MG63 (cell line): Measurements from ENCODE around the gene DNAJB12. TPM values are rescaled to one million over a fixed set of nuclear protein-coding genes. Genes with fewer than 3 reads are reported as not detected.
"Not testable (repeated sequence)": the region's sequence is repeated elsewhere in the genome, so short reads cannot be mapped to it uniquely, and the experiment has no call there.

Experiments used
- DNase-seq: peaks from one replicate; pipeline ENCODE4 v3.0.0-alpha.2; 2020
- H3K27me3 ChIP-seq: fragments of 250-450 bp; sonication (Bioruptor Pico); 2 replicates; pipeline ENCODE4 v1.5.1; 2020; ENCODE audit warnings: mild to moderate bottlenecking, moderate library complexity
- H3K36me3 ChIP-seq: fragments of 250-450 bp; sonication (Bioruptor Pico); 2 replicates; pipeline ENCODE4 v1.5.1; 2020; ENCODE audit warnings: mild to moderate bottlenecking, moderate library complexity
- H3K4me3 ChIP-seq: fragments of 250-450 bp; sonication (Bioruptor Pico); 2 replicates; pipeline ENCODE4 v1.5.1; 2020; ENCODE audit warnings: mild to moderate bottlenecking, moderate library complexity
- H3K9me3 ChIP-seq: fragments of 250-450 bp; sonication (Bioruptor Pico); 2 replicates; pipeline ENCODE4 v1.5.1; 2020; ENCODE audit warnings: mild to moderate bottlenecking, moderate library complexity
- total RNA-seq: library from RNA; depleted of rRNA; stranded (reverse); fragments of >200 nt; shearing (Covaris generic); gene quantifications from 2 replicates; pipeline ENCODE4 v1.2.3, GENCODE V29; 2014; ENCODE audit warnings: low replicate concordance

Gene DNAJB12
- total RNA-seq, 1 experiment from 2014 or later = 19.3 TPM

GRCh38 chr10:72326665-72327603, 27.8 kb downstream of the DNAJB12 start:
- H3K27me3 ChIP-seq, H3K4me3 ChIP-seq, DNase-seq, H3K9me3 ChIP-seq, H3K36me3 ChIP-seq: not testable (repeated sequence)

- peak; percentile 62 for DNase-seq
- H3K27me3 ChIP-seq, H3K4me3 ChIP-seq, H3K36me3 ChIP-seq, H3K9me3 ChIP-seq: not testable (repeated sequence)
These were observed 29.2 kb downstream of the DNAJB12 start for GRCh38 chr10:72325243-72326175.

- H3K36me3 ChIP-seq = no peaks in the 10 kb centered on the region
- no peak for DNase-seq
- H3K27me3 ChIP-seq = no peaks in the 10 kb centered on the region
- no peak overlapping the region for H3K4me3 ChIP-seq
- H3K9me3 ChIP-seq = no peaks in the 10 kb centered on the region
These were observed 30.9 kb downstream of the DNAJB12 start for GRCh38 chr10:72323771-72324191.

- H3K9me3 ChIP-seq = no peaks in the 10 kb centered on the region
- H3K27me3 ChIP-seq = no peaks in the 10 kb centered on the region
- H3K36me3 ChIP-seq = no peaks in the 10 kb centered on the region
- no peak overlapping the region for H3K4me3 ChIP-seq
- DNase-seq = no peak
These were observed 31.5 kb downstream of the DNAJB12 start for GRCh38 chr10:72323108-72323749.

GRCh38 chr10:72322280-72323058, 32.2 kb downstream of the DNAJB12 start:
- no peak overlapping the region for H3K4me3 ChIP-seq
- no peaks in the 10 kb centered on the region for H3K9me3 ChIP-seq
- H3K36me3 ChIP-seq = no peaks in the 10 kb centered on the region
- no peak for DNase-seq
- no peaks in the 10 kb centered on the region for H3K27me3 ChIP-seq

- Histone ChIP-seq H3K36me3 (no peaks in the 10 kb centered on the region), H3K9me3 (no peaks in the 10 kb centered on the region), H3K4me3 (no peak overlapping the region), H3K27me3 (no peaks in the 10 kb centered on the region)
- DNase-seq = peak; percentile 34
These were observed 32.8 kb downstream of the DNAJB12 start for GRCh38 chr10:72322030-72322279.

GRCh38 chr10:72321248-72322029, 33.3 kb downstream of the DNAJB12 start:
- no peaks in the 10 kb centered on the region for H3K27me3 ChIP-seq
- H3K4me3 ChIP-seq = no peak overlapping the region
- no peak for DNase-seq
- H3K36me3 ChIP-seq = no peaks in the 10 kb centered on the region
- no peaks in the 10 kb centered on the region for H3K9me3 ChIP-seq

GRCh38 chr10:72320676-72321247, 34.0 kb downstream of the DNAJB12 start:
- Histone ChIP-seq H3K27me3 (no peaks in the 10 kb centered on the region), H3K9me3 (no peaks in the 10 kb centered on the region), H3K36me3 (no peaks in the 10 kb centered on the region), H3K4me3 (no peak overlapping the region)
- DNase-seq = peak; percentile 97

GRCh38 chr10:72319416-72320254, 35.1 kb downstream of the DNAJB12 start:
- Histone ChIP-seq H3K9me3 (no peaks in the 10 kb centered on the region), H3K27me3 (no peaks in the 10 kb centered on the region), H3K4me3 (peak overlapping the region; percentile 39), H3K36me3 (no peaks in the 10 kb centered on the region)
- peak; percentile 94 for DNase-seq

- no peaks in the 10 kb centered on the region for H3K27me3 ChIP-seq
- no peak for DNase-seq
- peak overlapping the region; percentile 39 for H3K4me3 ChIP-seq
- H3K9me3 ChIP-seq = no peaks in the 10 kb centered on the region
- H3K36me3 ChIP-seq = no peaks in the 10 kb centered on the region
These were observed 36.1 kb downstream of the DNAJB12 start for GRCh38 chr10:72318418-72319262.

- no peak overlapping the region for H3K4me3 ChIP-seq
- DNase-seq = no peak
- no peaks in the 10 kb centered on the region for H3K9me3 ChIP-seq
- H3K27me3 ChIP-seq = no peaks in the 10 kb centered on the region
- no peaks in the 10 kb centered on the region for H3K36me3 ChIP-seq
These were observed 37.8 kb downstream of the DNAJB12 start for GRCh38 chr10:72316748-72317435.

GRCh38 chr10:72316386-72316700, 38.4 kb downstream of the DNAJB12 start:
- no peaks in the 10 kb centered on the region for H3K36me3 ChIP-seq
- DNase-seq = no peak
- no peaks in the 10 kb centered on the region for H3K9me3 ChIP-seq
- H3K4me3 ChIP-seq = no peak overlapping the region
- no peaks in the 10 kb centered on the region for H3K27me3 ChIP-seq

- DNase-seq = peak; percentile 84
- no peak overlapping the region for H3K4me3 ChIP-seq
- H3K9me3 ChIP-seq = no peaks in the 10 kb centered on the region
- H3K27me3 ChIP-seq = no peaks in the 10 kb centered on the region
- no peaks in the 10 kb centered on the region for H3K36me3 ChIP-seq
These were observed 38.9 kb downstream of the DNAJB12 start for GRCh38 chr10:72315611-72316385.
